Natural killer cell (primary cell): Measurements from ENCODE around the gene CASP9. TPM values are rescaled to one million over a fixed set of nuclear protein-coding genes. Genes with fewer than 3 reads are reported as not detected.

Experiments
- ATAC-seq, 3 donors: fragments of 150-1000 bp in 2 of 3; fragments of 200-7000 bp in 1 of 3; cut with Tn5 transposase; 1 replicate in 1 of 3; 2 replicates in 2 of 3; pipeline ENCODE4 v1.10.0; 2021; ENCODE audit warnings: mild to moderate bottlenecking in 2 of 3, moderate library complexity in 2 of 3
- DNase-seq, 2 donors: peaks; one replicate each; pipeline versions ENCODE4 v3.0.0 to v3.0.0-alpha.2; 2013 to 2021; ENCODE audit warnings: mixed read lengths in 1 of 2
- H3K27ac ChIP-seq: one replicate; pipeline ENCODE4 v1.5.1; 2013; ENCODE audit warnings: mild to moderate bottlenecking, low read length
- H3K27me3 ChIP-seq: one replicate; pipeline ENCODE4 v1.6.1; 2013; ENCODE audit warnings: low read length; ENCODE audit not compliant: control insufficient read depth, insufficient read depth
- H3K36me3 ChIP-seq: one replicate; pipeline ENCODE4 v1.6.1; 2013; ENCODE audit warnings: low read length; ENCODE audit not compliant: control insufficient read depth, insufficient read depth
- H3K4me1 ChIP-seq: one replicate; pipeline ENCODE4 v1.6.1; 2013; ENCODE audit warnings: low read length; ENCODE audit not compliant: control insufficient read depth, insufficient read depth
- H3K4me3 ChIP-seq: one replicate; pipeline ENCODE4 v1.5.1; 2013; ENCODE audit warnings: low read length
- H3K9me3 ChIP-seq: one replicate; pipeline ENCODE4 v1.6.1; 2013; ENCODE audit warnings: low read length; ENCODE audit not compliant: control insufficient read depth, insufficient read depth
- H3K27ac Mint-ChIP-seq, 2 donors: one replicate each; pipeline ENCODE4 v1.8.0; 2022; ENCODE audit warnings: mild to moderate bottlenecking in 2 of 2, mixed read lengths in 2 of 2, moderate library complexity in 1 of 2
- H3K27me3 Mint-ChIP-seq, 2 donors: one replicate each; pipeline ENCODE4 v1.8.0; 2022; ENCODE audit warnings: low read depth in 2 of 2, mixed read lengths in 2 of 2
- H3K36me3 Mint-ChIP-seq: one replicate; pipeline ENCODE4 v1.8.0; 2022; ENCODE audit warnings: mixed read lengths
- H3K4me1 Mint-ChIP-seq, 2 donors: one replicate each; pipeline ENCODE4 v1.8.0; 2022; ENCODE audit warnings: mixed read lengths in 2 of 2
- H3K4me3 Mint-ChIP-seq: one replicate; pipeline ENCODE4 v1.8.0; 2022; ENCODE audit warnings: mild to moderate bottlenecking, moderate library complexity, mixed read lengths
- H3K9me3 Mint-ChIP-seq, 2 donors: one replicate each; pipeline ENCODE4 v1.8.0; 2022; ENCODE audit warnings: mixed read lengths in 2 of 2
- WGBS: methylation state at CpG from one replicate; pipeline ENCODE4 v1.1.7; 2013; ENCODE audit warnings: missing lambda C conversion rate; ENCODE audit not compliant: insufficient coverage; 5-methylcytosine and 5-hydroxymethylcytosine counted together
- intact Hi-C: fragments of 100-400 bp; cut with micrococcal nuclease; formaldehyde crosslinking; loops from one replicate; pipeline ENCODE4 v1.14.2; 2022
- total RNA-seq, 4 donors: library from RNA; stranded (reverse); fragments of 120-200 nt in 1 of 4; gene quantifications; one replicate each; pipeline versions ENCODE4 v1.2.3 to v1.2.4, GENCODE V29; 2013 to 2022
- TF ChIP-seq, protein P1 (sequence below): fragments of 200-600 bp; IDR thresholded peaks from one replicate; pipeline ENCODE4 v1.8.0; 2022; ENCODE audit warnings: antibody characterized with exemption

The CASP9 gene
- total RNA-seq, 3 donors from 2014 or later (not counting 1 experiment from before 2014, with no cell fraction given): 13.4 to 20.5 (median 13.5) TPM

DNA sequence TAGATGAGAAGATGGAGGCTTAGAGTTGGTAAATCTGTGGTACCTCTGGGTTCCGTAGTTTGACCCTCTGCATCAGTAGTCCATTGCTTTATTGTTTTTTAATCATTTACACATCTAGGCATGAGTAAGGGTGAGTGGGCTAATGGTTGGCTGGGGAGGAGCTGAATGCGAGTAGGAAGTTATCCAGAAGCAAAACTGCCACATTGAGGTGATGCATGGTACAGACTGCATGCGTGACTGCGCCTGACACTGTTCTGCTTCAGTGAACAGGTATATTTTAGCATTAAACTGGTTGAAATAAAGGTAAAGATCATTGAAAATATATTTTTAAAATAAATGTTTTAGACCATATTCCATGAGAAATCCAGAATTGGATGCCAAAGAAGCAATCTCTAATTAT, 7.0 kb upstream of the CASP9 start:
- Mint-ChIP-seq H3K27ac (no peak overlapping the region), H3K9me3 (no peaks in the 10 kb centered on the region), H3K27me3 (no peaks in the 10 kb centered on the region), H3K4me3 (no peak overlapping the region), H3K36me3 (no peaks in the 10 kb centered on the region), H3K4me1 (peaks cover 20 to 24% of the 10 kb centered on the region in 2 donors)
- intact Hi-C loops: no loop called here
- no peak for ATAC-seq
- WGBS: 88% methylated on average over 4 of the region's 4 CpGs
- peaks cover 9% of the 10 kb centered on the region for H3K36me3 ChIP-seq
- no peak overlapping the region for H3K27ac ChIP-seq
- no peak for DNase-seq
- TF ChIP-seq, protein P1, sequence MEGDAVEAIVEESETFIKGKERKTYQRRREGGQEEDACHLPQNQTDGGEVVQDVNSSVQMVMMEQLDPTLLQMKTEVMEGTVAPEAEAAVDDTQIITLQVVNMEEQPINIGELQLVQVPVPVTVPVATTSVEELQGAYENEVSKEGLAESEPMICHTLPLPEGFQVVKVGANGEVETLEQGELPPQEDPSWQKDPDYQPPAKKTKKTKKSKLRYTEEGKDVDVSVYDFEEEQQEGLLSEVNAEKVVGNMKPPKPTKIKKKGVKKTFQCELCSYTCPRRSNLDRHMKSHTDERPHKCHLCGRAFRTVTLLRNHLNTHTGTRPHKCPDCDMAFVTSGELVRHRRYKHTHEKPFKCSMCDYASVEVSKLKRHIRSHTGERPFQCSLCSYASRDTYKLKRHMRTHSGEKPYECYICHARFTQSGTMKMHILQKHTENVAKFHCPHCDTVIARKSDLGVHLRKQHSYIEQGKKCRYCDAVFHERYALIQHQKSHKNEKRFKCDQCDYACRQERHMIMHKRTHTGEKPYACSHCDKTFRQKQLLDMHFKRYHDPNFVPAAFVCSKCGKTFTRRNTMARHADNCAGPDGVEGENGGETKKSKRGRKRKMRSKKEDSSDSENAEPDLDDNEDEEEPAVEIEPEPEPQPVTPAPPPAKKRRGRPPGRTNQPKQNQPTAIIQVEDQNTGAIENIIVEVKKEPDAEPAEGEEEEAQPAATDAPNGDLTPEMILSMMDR: no peak
- no peak overlapping the region for H3K4me3 ChIP-seq
- no peaks in the 10 kb centered on the region for H3K27me3 ChIP-seq
- H3K9me3 ChIP-seq: no peaks in the 10 kb centered on the region
- peaks cover 10% of the 10 kb centered on the region for H3K4me1 ChIP-seq

DNA sequence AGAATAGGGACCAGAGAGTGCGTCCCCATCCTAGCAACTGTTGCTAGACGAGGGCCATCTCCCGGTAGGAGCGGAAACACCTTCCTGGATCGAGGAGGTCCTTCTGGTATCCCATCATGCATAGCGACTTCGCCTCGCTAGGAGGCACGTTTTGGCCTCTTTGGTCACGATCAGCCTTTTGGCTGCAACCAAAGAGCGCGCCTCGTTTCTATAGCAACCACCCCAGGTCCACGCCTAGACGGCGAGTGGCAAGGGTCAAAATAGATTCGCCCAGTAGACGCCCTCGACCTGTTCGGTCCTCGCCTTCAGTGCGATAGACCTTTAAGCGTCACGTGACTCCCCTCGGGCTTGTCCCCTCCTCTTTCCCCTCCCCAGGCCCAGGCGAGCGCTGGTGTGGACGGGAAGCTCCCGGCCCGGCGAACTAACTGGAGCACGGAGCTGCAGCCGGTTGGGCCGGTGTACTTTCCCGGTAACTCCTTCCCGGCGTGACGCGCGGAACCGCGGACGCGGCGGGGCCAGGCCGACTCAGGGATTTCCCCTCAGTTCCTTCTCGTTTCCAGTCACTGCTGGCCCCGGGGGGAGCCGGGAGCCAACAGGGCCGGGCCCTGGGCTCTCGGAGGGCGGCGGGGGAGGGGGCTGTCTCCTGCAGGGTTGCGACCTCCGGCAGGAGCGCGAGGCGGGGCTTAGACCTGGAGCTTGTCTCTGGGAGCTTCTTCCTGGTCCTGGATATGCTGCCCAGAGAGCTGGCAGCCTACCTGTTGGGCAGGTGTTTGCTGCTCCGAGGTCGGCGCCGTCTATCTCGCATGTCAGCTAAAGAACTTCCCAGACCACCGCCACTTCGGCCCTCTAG, 2.7 kb upstream of the CASP9 start, which contains the start of gene DNAJC16:
TSS of gene DNAJC16 (plus strand) at position 359 of the 850 bp plus-strand sequence. CDS start 2,258 bp downstream, outside the sequence.
- Mint-ChIP-seq H3K9me3 (no peaks in the 10 kb centered on the region), H3K36me3 (no peaks in the 10 kb centered on the region), H3K4me1 (peaks cover 45 to 48% of the 10 kb centered on the region in 2 donors), H3K27ac (peak within 1 kb of the TSS; percentile 96 to 100), H3K4me3 (peak within 1 kb of the TSS; percentile 94), H3K27me3 (no peaks in the 10 kb centered on the region)
- intact Hi-C loops: loop anchor here (5.0 kb wide), 2 partner anchors 91 to 119 kb away; partner anchors contain the start of genes DDI2 and EFHD2
- peaks cover 30% of the 10 kb centered on the region for H3K4me1 ChIP-seq
- under 1% methylated on average over 65 of the region's 65 CpGs for WGBS
- peak; percentile 93 to 99 for DNase-seq
- H3K27me3 ChIP-seq: no peaks in the 10 kb centered on the region
- TF ChIP-seq, protein P1: no peak
- no peaks in the 10 kb centered on the region for H3K9me3 ChIP-seq
- H3K27ac ChIP-seq: peak within 1 kb of the TSS; percentile 100
- no peaks in the 10 kb centered on the region for H3K36me3 ChIP-seq
- H3K4me3 ChIP-seq: peak within 1 kb of the TSS; percentile 73
- peak; percentile 32 to 58 (median 44) for ATAC-seq

DNA sequence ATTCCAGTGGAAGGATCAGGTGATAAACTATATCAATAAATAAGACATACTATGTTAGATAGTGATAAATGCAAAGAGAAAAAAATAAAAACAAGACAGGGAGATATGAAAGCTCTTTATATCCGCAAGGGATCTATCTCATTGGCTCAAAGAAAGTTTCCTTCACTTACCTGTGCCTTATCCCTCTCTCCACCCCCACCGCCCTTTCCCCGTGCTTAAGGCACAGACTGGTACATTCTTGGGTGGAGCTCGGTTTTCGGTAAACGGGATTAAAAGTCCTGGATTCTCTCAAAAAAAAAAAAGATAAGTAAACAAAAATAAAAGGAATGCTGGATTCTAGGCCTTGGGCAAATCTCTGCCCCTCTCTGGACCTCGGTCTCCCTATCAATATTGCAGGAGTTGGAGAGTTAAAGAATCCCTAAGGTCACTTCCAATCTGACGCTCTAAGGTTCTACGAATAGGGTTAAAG, 2.0 kb upstream of the CASP9 start:
- 22% methylated on average over 9 of the region's 9 CpGs for WGBS
- intact Hi-C loops: loop anchor here (5.0 kb wide), 2 partner anchors 91 to 119 kb away; partner anchors contain the start of genes DDI2 and EFHD2
- Mint-ChIP-seq H3K4me3 (peak overlapping the region; percentile 94), H3K27me3 (no peaks in the 10 kb centered on the region), H3K4me1 (peaks cover 45 to 48% of the 10 kb centered on the region in 2 donors), H3K9me3 (no peaks in the 10 kb centered on the region), H3K27ac (peak overlapping the region; percentile 96 to 100), H3K36me3 (no peaks in the 10 kb centered on the region)
- ATAC-seq (no peak), DNase-seq (no peak)
- Histone ChIP-seq H3K27ac (peak overlapping the region; percentile 100), H3K9me3 (no peaks in the 10 kb centered on the region), H3K4me3 (peak overlapping the region; percentile 73), H3K36me3 (no peaks in the 10 kb centered on the region), H3K27me3 (no peaks in the 10 kb centered on the region), H3K4me1 (peaks cover 30% of the 10 kb centered on the region)
- TF ChIP-seq, protein P1: no peak
